OCI-LY7 (cell line): Measurements from ENCODE around the gene DRD1.

ENCODE experiments used
- CTCF ChIP-seq: fragments of 200-600 bp; sonication (generic); conservative IDR thresholded peaks from 2 replicates; pipeline ENCODE4 v1.5.1; 2014; ENCODE audit warnings: mild to moderate bottlenecking, antibody characterized with exemption, low read length, moderate library complexity, mixed read lengths
- EZH2phosphoT487 ChIP-seq: fragments of 200-600 bp; sonication (generic); IDR thresholded peaks from 2 replicates; pipeline ENCODE4 v1.6.1; 2018; ENCODE audit warnings: low read depth, borderline replicate concordance, mild to moderate bottlenecking, mixed run types, antibody characterized with exemption, low read length, moderate library complexity, mixed read lengths

- TF ChIP-seq CTCF (no peak), EZH2phosphoT487 (no peak)
Measured at GRCh38 chr5:175471628-175472027, 27.6 kb upstream of the DRD1 start.
